ENCODE results near the gene RBM15B. TPM values are rescaled to one million over a fixed set of nuclear protein-coding genes. Genes with fewer than 3 reads are reported as not detected.

RBM15B gene
- total RNA-seq, 1 experiment from 2014 or later: 61.1 TPM

GRCh38 chr3:51374456-51374855 lies 16.6 kb upstream of the RBM15B start:
- Histone ChIP-seq H4K8ac (replicated peaks; ENCODE audit: insufficient read length, low read depth, low read length) (no peak overlapping the region), H3T11ph (ENCODE audit: low read length) (no peak overlapping the region), H2AFZ (ENCODE audit: low read length) (no peak overlapping the region), H3K27me3 (ENCODE audit: insufficient read depth, low read length) (no peaks in the 10 kb centered on the region), H3K4ac (ENCODE audit: low read depth, low read length) (no peak overlapping the region), H3K18ac (ENCODE audit: insufficient read length, low read depth, low read length) (no peak overlapping the region), H3K4me2 (ENCODE audit: insufficient read depth, insufficient read length, low read length) (no peak overlapping the region), H2BK20ac (ENCODE audit: low read depth, low read length, poor library complexity, severe bottlenecking) (no peak overlapping the region), H3K14ac (ENCODE audit: insufficient read depth, low read length) (no peak overlapping the region), H3K23me2 (ENCODE audit: insufficient read length, low read depth, low read length, poor library complexity, severe bottlenecking) (no peaks in the 10 kb centered on the region), H2BK5ac (ENCODE audit: insufficient read length, low read length) (no peak overlapping the region), H4K91ac (ENCODE audit: insufficient read length, low read depth, low read length) (no peak overlapping the region), H4K20me1 (ENCODE audit: control insufficient read depth, insufficient read depth, insufficient read length) (no peaks in the 10 kb centered on the region), H2BK15ac (ENCODE audit: low read depth, low read length) (no peak overlapping the region), H3K27ac (ENCODE audit: insufficient read length, low read depth, low read length) (no peak overlapping the region), H2AK5ac (ENCODE audit: insufficient read length, low read length) (no peak overlapping the region), H4K5ac (ENCODE audit: insufficient read length, low read depth, low read length) (no peak overlapping the region), H3K56ac (ENCODE audit: insufficient read length, low read depth, low read length) (no peak overlapping the region), H3K23ac (ENCODE audit: insufficient read length, low read depth, low read length) (no peak overlapping the region), H3K4me1 (ENCODE audit: insufficient read depth, low read length) (no peaks in the 10 kb centered on the region), H3K79me2 (ENCODE audit: insufficient read depth, low read length) (no peaks in the 10 kb centered on the region), H3K79me1 (ENCODE audit: insufficient read depth, low read depth, low read length, poor library complexity, severe bottlenecking) (no peaks in the 10 kb centered on the region), H3K9ac (ENCODE audit: extremely low read depth, insufficient read length, low read length) (no peak overlapping the region), H3K9me3 (ENCODE audit: control insufficient read depth, low read depth, low read length) (no peaks in the 10 kb centered on the region), H2BK120ac (ENCODE audit: low read depth, low read length, poor library complexity, severe bottlenecking) (no peak overlapping the region), H2BK12ac (ENCODE audit: insufficient read length, low read depth, low read length) (no peak overlapping the region)
- Mint-ChIP-seq H3K36me3 (ENCODE audit: insufficient read depth in 1 of 3, low read depth in 3 of 3) (peaks cover 0 to 6% (median 0%) of the 10 kb centered on the region in 3 experiments; a peak in 5 of 7 replicates), H3K4me1 (peaks cover 0 to 4% of the 10 kb centered on the region in 2 experiments; a peak in 2 of 4 replicates), H3K9me3 (no peaks in the 10 kb centered on the region), H3K4me3 (no peak overlapping the region), H3K27ac (no peak overlapping the region), H3K27me3 (ENCODE audit: low read depth) (no peaks in the 10 kb centered on the region)
- no peak for TF ChIP-seq CTCF (conservative IDR thresholded peaks at IDR 0.05)
- DNase-seq: no peak
- WGBS (ENCODE audit: extremely low coverage, insufficient read length, low lambda C conversion rate): no CpG with 5 or more reads among the region's 11 CpGs
